SU-DHL-6 (cell line): ENCODE measurements around the gene NDUFS8.

Source experiments
- H2AFZ ChIP-seq: fragments of 200-600 bp; sonication (generic); 2 replicates; pipeline ENCODE4 v1.6.1; 2014; ENCODE audit warnings: low read depth, mild to moderate bottlenecking, moderate library complexity, mixed read lengths, antibody characterized with exemption, low read length; ENCODE audit not compliant: severe bottlenecking
- H3F3A ChIP-seq: fragments of 200-600 bp; shearing (Covaris generic); 2 replicates; pipeline ENCODE4 v1.6.0; 2016; ENCODE audit warnings: antibody characterized with exemption, mild to moderate bottlenecking; ENCODE audit not compliant: insufficient read depth
- H3K27ac ChIP-seq: fragments of 200-600 bp; sonication (generic); 2 replicates; pipeline ENCODE4 v1.5.1; 2016; ENCODE audit warnings: low read depth, mild to moderate bottlenecking, low read length, moderate library complexity, mixed read lengths
- H3K27me3 ChIP-seq: fragments of 200-600 bp; sonication (generic), shearing (Covaris generic); 2 replicates; pipeline ENCODE4 v1.6.0; 2014; ENCODE audit warnings: mild to moderate bottlenecking, low read length
- H3K36me3 ChIP-seq: fragments of 200-600 bp; sonication (generic); 2 replicates; pipeline ENCODE4 v1.6.1; 2014; ENCODE audit warnings: mild to moderate bottlenecking, low read length, mixed read lengths
- H3K4me2 ChIP-seq: fragments of 300-600, 200-600 bp; shearing (Covaris generic), sonication (generic); 2 replicates; pipeline ENCODE4 v1.6.0; 2014; ENCODE audit warnings: low read length, low read depth, mild to moderate bottlenecking; ENCODE audit not compliant: poor library complexity, severe bottlenecking
- H3K4me3 ChIP-seq: fragments of 200-600 bp; sonication (generic); 2 replicates; pipeline ENCODE4 v1.5.1; 2014; ENCODE audit warnings: antibody characterized with exemption, low read length, mild to moderate bottlenecking, mixed read lengths; ENCODE audit not compliant: insufficient read depth, poor library complexity, severe bottlenecking
- H3K79me2 ChIP-seq: fragments of 200-600 bp; sonication (generic); 2 replicates; pipeline ENCODE4 v1.6.1; 2014; ENCODE audit warnings: mild to moderate bottlenecking, low read length, moderate library complexity; ENCODE audit not compliant: insufficient read depth
- H3K9ac ChIP-seq: fragments of 200-600 bp; sonication (generic); 2 replicates; pipeline ENCODE4 v1.7.0; 2014; ENCODE audit warnings: mild to moderate bottlenecking, low read length
- H3K9me2 ChIP-seq: fragments of 200-600 bp; sonication (generic); replicated peaks from 2 replicates; pipeline ENCODE4 v1.6.1; 2014; ENCODE audit warnings: low read length; ENCODE audit not compliant: insufficient read depth
- H3K9me3 ChIP-seq: fragments of 200-600 bp; sonication (generic); 2 replicates; pipeline ENCODE4 v1.6.1; 2014; ENCODE audit warnings: low read length, mixed read lengths; ENCODE audit not compliant: insufficient read depth
- H4K20me1 ChIP-seq: fragments of 200-600 bp; sonication (generic); 2 replicates; pipeline ENCODE4 v1.6.1; 2014; ENCODE audit warnings: low read depth, mild to moderate bottlenecking, antibody characterized with exemption, low read length, moderate library complexity, mixed read lengths
- CTCF ChIP-seq: fragments of 200-600 bp; sonication (generic); IDR thresholded peaks from one replicate; pipeline ENCODE4 v1.5.1; 2017; ENCODE audit warnings: antibody characterized with exemption, mild to moderate bottlenecking, low read length, moderate library complexity; ENCODE audit not compliant: insufficient read depth, poor library complexity, severe bottlenecking
- EZH2phosphoT487 ChIP-seq: fragments of 200-600 bp; sonication (generic), shearing (Covaris generic); conservative IDR thresholded peaks from 2 replicates; pipeline ENCODE4 v1.6.1; 2018; ENCODE audit warnings: mild to moderate bottlenecking, antibody characterized with exemption, low read length, moderate library complexity, mixed read lengths

NDUFS8 gene

GRCh38 chr11:68021167-68021787 lies 9.2 kb upstream of the NDUFS8 start:
- H3K27me3 ChIP-seq, result no peaks in the 10 kb centered on the region
- no peaks in the 10 kb centered on the region; the same call in 1 of the 2 replicates for H3F3A ChIP-seq
- no peak overlapping the region for H3K4me2 ChIP-seq
- no peak for TF ChIP-seq CTCF
- no peak for TF ChIP-seq EZH2phosphoT487
- no peaks in the 10 kb centered on the region for H4K20me1 ChIP-seq
- no peak overlapping the region for H3K9ac ChIP-seq
- no peak overlapping the region for H3K27ac ChIP-seq
- no peak overlapping the region for H3K4me3 ChIP-seq
- no peak overlapping the region for H2AFZ ChIP-seq
- H3K36me3 ChIP-seq, result no peaks in the 10 kb centered on the region
- H3K9me2 ChIP-seq, result no peaks in the 10 kb centered on the region
- H3K79me2 ChIP-seq, result no peaks in the 10 kb centered on the region
- no peaks in the 10 kb centered on the region for H3K9me3 ChIP-seq

DNA sequence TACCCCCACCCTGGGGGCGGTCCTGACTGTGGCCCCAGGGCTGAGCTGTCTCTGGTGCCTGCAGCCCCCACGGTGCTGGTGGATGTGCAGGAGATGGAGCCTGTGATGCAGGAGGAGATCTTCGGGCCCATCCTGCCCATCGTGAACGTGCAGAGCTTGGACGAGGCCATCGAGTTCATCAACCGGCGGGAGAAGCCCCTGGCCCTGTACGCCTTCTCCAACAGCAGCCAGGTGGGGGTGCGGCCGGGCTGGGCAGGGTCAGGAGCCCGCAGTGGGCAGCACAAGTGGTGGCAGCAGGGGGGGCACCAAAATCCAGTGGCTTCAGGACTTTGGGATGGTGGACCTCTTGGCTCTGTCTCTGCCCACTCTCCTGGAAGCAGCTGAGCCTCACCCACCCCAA lies 8.0 kb upstream of the NDUFS8 start:
- Histone ChIP-seq H3K4me3 (no peak overlapping the region), H4K20me1 (no peaks in the 10 kb centered on the region), H3K79me2 (no peaks in the 10 kb centered on the region), H3K9me2 (no peaks in the 10 kb centered on the region), H3K27me3 (no peaks in the 10 kb centered on the region), H3K9ac (no peak overlapping the region), H3F3A (no peaks in the 10 kb centered on the region; the same call in 1 of the 2 replicates), H3K27ac (no peak overlapping the region), H3K36me3 (no peaks in the 10 kb centered on the region), H3K4me2 (no peak overlapping the region), H3K9me3 (no peaks in the 10 kb centered on the region), H2AFZ (no peak overlapping the region)
- TF ChIP-seq CTCF, result no peak

- Histone ChIP-seq H3K36me3 (no peaks in the 10 kb centered on the region), H3K27me3 (no peaks in the 10 kb centered on the region), H3K4me3 (no peak overlapping the region), H3K9me2 (no peaks in the 10 kb centered on the region), H3K27ac (no peak overlapping the region), H3F3A (no peaks in the 10 kb centered on the region; the same call in 1 of the 2 replicates), H3K4me2 (no peak overlapping the region), H3K9me3 (no peaks in the 10 kb centered on the region), H3K79me2 (no peaks in the 10 kb centered on the region), H2AFZ (no peak overlapping the region), H4K20me1 (no peaks in the 10 kb centered on the region), H3K9ac (no peak overlapping the region)
- TF ChIP-seq EZH2phosphoT487, result no peak
- no peak for TF ChIP-seq CTCF
These were observed 6.0 kb upstream of the NDUFS8 start for GRCh38 chr11:68024508-68024907.
